IMR-90 (cell line): ENCODE data around the gene MFAP3L.
A peak's percentile ranks its signal among the peaks of the same experiment; 100 is the strongest.

Source experiments
- BHLHE40 ChIP-seq: fragments of 150-350 bp; IDR thresholded peaks from 2 replicates; pipeline ENCODE4 v1.6.1; 2016; ENCODE audit warnings: mild to moderate bottlenecking, low read depth, low read length
- CTCF ChIP-seq: conservative IDR thresholded peaks from 2 replicates; pipeline ENCODE4 v1.5.1; 2012; ENCODE audit warnings: mild to moderate bottlenecking, low read depth, low read length, improper control_type of control experiment
- MAZ ChIP-seq: IDR thresholded peaks from 2 replicates; pipeline ENCODE4 v1.6.1; 2012; ENCODE audit warnings: low read depth, mild to moderate bottlenecking, low read length, improper control_type of control experiment, moderate library complexity, borderline replicate concordance
- MXI1 ChIP-seq: IDR thresholded peaks from 2 replicates; pipeline ENCODE4 v1.6.1; 2012; ENCODE audit warnings: low read depth, mild to moderate bottlenecking, low read length, moderate library complexity, borderline replicate concordance
- POLR2A ChIP-seq: IDR thresholded peaks from 2 replicates; pipeline ENCODE4 v1.6.1; 2012; ENCODE audit warnings: mild to moderate bottlenecking, low read depth, low read length
- RAD21 ChIP-seq: IDR thresholded peaks from 2 replicates; pipeline ENCODE4 v1.6.1; 2012; ENCODE audit warnings: low read length, improper control_type of control experiment
- SMC3 ChIP-seq: fragments of 150-350 bp; IDR thresholded peaks from 2 replicates; pipeline ENCODE4 v1.6.1; 2016; ENCODE audit warnings: low read depth, mild to moderate bottlenecking, antibody characterized with exemption, low read length, moderate library complexity
- USF2 ChIP-seq: fragments of 150-350 bp; IDR thresholded peaks from 2 replicates; pipeline ENCODE4 v1.6.1; 2017; ENCODE audit warnings: mild to moderate bottlenecking, antibody characterized with exemption, low read length, low read depth

GRCh38 chr4:170047771-170048354 lies 21.7 kb upstream of the MFAP3L start:
- TF ChIP-seq POLR2A (no peak), CTCF (peak; percentile 86), MXI1 (no peak), SMC3 (peak; percentile 46; the same call in 1 of the 2 replicates), RAD21 (peak; percentile 74), USF2 (no peak), BHLHE40 (no peak), MAZ (no peak)
